SK-N-SH treated with all-trans-retinoic acid at 6 μM for 48 hours (cell line): ENCODE data around the gene SLC13A3.

ENCODE experiments used
- ATAC-seq: fragments of 200-7000 bp; cut with Tn5 transposase; 3 replicates; pipeline ENCODE4 v1.9.1; 2020; ENCODE audit warnings: mild to moderate bottlenecking, moderate library complexity
- ARNTL ChIP-seq: fragments of 450-650 bp; formaldehyde crosslinking; IDR thresholded peaks from 2 replicates; pipeline ENCODE4 v1.5.0; 2020; ENCODE audit warnings: low read depth, mild to moderate bottlenecking, moderate library complexity, borderline replicate concordance
- BACH2 ChIP-seq: fragments of 250-450 bp; sonication (Bioruptor Pico); IDR thresholded peaks from 2 replicates; pipeline ENCODE4 v1.9.0; 2021; ENCODE audit warnings: mild to moderate bottlenecking, borderline replicate concordance
- CSDC2 ChIP-seq: fragments of 250-450 bp; sonication (Bioruptor Pico); IDR thresholded peaks from 2 replicates; pipeline ENCODE4 v1.5.0; 2020; ENCODE audit warnings: mild to moderate bottlenecking, moderate library complexity
- ESRRG ChIP-seq: fragments of 250-450 bp; sonication (Bioruptor Pico); IDR thresholded peaks from 2 replicates; pipeline ENCODE4 v1.6.1; 2021; ENCODE audit warnings: mild to moderate bottlenecking
- ISL1 ChIP-seq: fragments of 250-450 bp; sonication (Bioruptor Pico); IDR thresholded peaks from 2 replicates; pipeline ENCODE4 v2.1.2; 2022; ENCODE audit warnings: mild to moderate bottlenecking, moderate library complexity
- OSR1 ChIP-seq: fragments of 250-450 bp; sonication (Bioruptor Pico); IDR thresholded peaks from 2 replicates; pipeline ENCODE4 v1.8.0; 2022; ENCODE audit warnings: moderate library complexity, mild to moderate bottlenecking, inconsistent platforms
- POU6F1 ChIP-seq: fragments of 250-450 bp; sonication (Bioruptor Pico); IDR thresholded peaks from 2 replicates; pipeline ENCODE4 v1.8.0; 2021; ENCODE audit warnings: low read depth, mild to moderate bottlenecking, moderate library complexity, borderline replicate concordance
- PPARA ChIP-seq: fragments of 250-450 bp; sonication (Bioruptor Pico); IDR thresholded peaks from 2 replicates; pipeline ENCODE4 v1.5.0; 2020; ENCODE audit warnings: mild to moderate bottlenecking, borderline replicate concordance
- RARB ChIP-seq: fragments of 250-450 bp; sonication (Bioruptor Pico); IDR thresholded peaks from 2 replicates; pipeline ENCODE4 v1.8.0; 2021; ENCODE audit warnings: mild to moderate bottlenecking, moderate library complexity
- SNAI2 ChIP-seq: fragments of 250-450 bp; sonication (Bioruptor Pico); IDR thresholded peaks from 2 replicates; pipeline ENCODE4 v1.5.0; 2020; ENCODE audit warnings: mild to moderate bottlenecking, moderate library complexity
- TCF4 ChIP-seq: fragments of 250-450 bp; sonication (Bioruptor Pico); IDR thresholded peaks from 2 replicates; pipeline ENCODE4 v1.8.0; 2021; ENCODE audit warnings: mild to moderate bottlenecking, moderate library complexity, borderline replicate concordance
- TOX ChIP-seq: fragments of 250-450 bp; sonication (Bioruptor Pico); IDR thresholded peaks from 2 replicates; pipeline ENCODE4 v1.8.0; 2021; ENCODE audit warnings: mild to moderate bottlenecking, moderate library complexity, borderline replicate concordance
- ZC3H10 ChIP-seq: fragments of 250-450 bp; sonication (Bioruptor Pico); IDR thresholded peaks from 2 replicates; pipeline ENCODE4 v1.5.1; 2021; ENCODE audit warnings: mild to moderate bottlenecking, moderate library complexity
- ZFP3 ChIP-seq: fragments of 250-450 bp; sonication (Bioruptor Pico); IDR thresholded peaks from 2 replicates; pipeline ENCODE4 v1.5.0; 2020; ENCODE audit warnings: mild to moderate bottlenecking, moderate library complexity
- ZFP30 ChIP-seq: fragments of 450-650 bp; formaldehyde crosslinking; IDR thresholded peaks from 2 replicates; pipeline ENCODE4 v1.5.0; 2022; ENCODE audit warnings: mild to moderate bottlenecking, moderate library complexity
- ZNF565 ChIP-seq: fragments of 450-650 bp; formaldehyde crosslinking; conservative IDR thresholded peaks from 2 replicates; pipeline ENCODE4 v1.5.0; 2020; ENCODE audit warnings: low read depth, mild to moderate bottlenecking, moderate library complexity
- ZNF70 ChIP-seq: fragments of 450-650 bp; formaldehyde crosslinking; IDR thresholded peaks from 2 replicates; pipeline ENCODE4 v1.5.0; 2020; ENCODE audit warnings: mild to moderate bottlenecking, moderate library complexity
- ZNF8 ChIP-seq: fragments of 450-650 bp; formaldehyde crosslinking; IDR thresholded peaks from 2 replicates; pipeline ENCODE4 v1.5.0; 2020; ENCODE audit warnings: mild to moderate bottlenecking, moderate library complexity
- TF ChIP-seq, protein P1 (sequence below): fragments of 250-450 bp; sonication (Bioruptor Pico); IDR thresholded peaks from 2 replicates; pipeline ENCODE4 v1.8.0; 2020; ENCODE audit warnings: mild to moderate bottlenecking, moderate library complexity, borderline replicate concordance
- TF ChIP-seq, protein P2 (sequence below): fragments of 250-450 bp; sonication (Bioruptor Pico); IDR thresholded peaks from 2 replicates; pipeline ENCODE4 v1.5.1; 2020; ENCODE audit warnings: low read depth, mild to moderate bottlenecking, moderate library complexity
- TF ChIP-seq, protein P3 (sequence below): fragments of 250-450 bp; sonication (Bioruptor Pico); IDR thresholded peaks from 2 replicates; pipeline ENCODE4 v1.5.0; 2020; ENCODE audit warnings: mild to moderate bottlenecking, moderate library complexity

Gene SLC13A3

GRCh38 chr20:46607191-46607848, 43.9 kb downstream of the SLC13A3 start:
- ATAC-seq, result no peak
- TF ChIP-seq ISL1 (CRISPR knock-in tag) (no peak), SNAI2 (CRISPR knock-in tag) (no peak), TCF4 (CRISPR knock-in tag) (no peak), CSDC2 (CRISPR knock-in tag) (no peak), RARB (CRISPR knock-in tag) (no peak), BACH2 (CRISPR knock-in tag) (no peak), ZNF8 (CRISPR knock-in tag) (no peak), ZFP30 (CRISPR knock-in tag) (no peak), ZNF70 (no peak), POU6F1 (CRISPR knock-in tag) (no peak)
- TF ChIP-seq, protein P1, sequence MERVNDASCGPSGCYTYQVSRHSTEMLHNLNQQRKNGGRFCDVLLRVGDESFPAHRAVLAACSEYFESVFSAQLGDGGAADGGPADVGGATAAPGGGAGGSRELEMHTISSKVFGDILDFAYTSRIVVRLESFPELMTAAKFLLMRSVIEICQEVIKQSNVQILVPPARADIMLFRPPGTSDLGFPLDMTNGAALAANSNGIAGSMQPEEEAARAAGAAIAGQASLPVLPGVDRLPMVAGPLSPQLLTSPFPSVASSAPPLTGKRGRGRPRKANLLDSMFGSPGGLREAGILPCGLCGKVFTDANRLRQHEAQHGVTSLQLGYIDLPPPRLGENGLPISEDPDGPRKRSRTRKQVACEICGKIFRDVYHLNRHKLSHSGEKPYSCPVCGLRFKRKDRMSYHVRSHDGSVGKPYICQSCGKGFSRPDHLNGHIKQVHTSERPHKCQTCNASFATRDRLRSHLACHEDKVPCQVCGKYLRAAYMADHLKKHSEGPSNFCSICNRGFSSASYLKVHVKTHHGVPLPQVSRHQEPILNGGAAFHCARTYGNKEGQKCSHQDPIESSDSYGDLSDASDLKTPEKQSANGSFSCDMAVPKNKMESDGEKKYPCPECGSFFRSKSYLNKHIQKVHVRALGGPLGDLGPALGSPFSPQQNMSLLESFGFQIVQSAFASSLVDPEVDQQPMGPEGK (CRISPR knock-in tag), result no peak
- TF ChIP-seq, protein P2, sequence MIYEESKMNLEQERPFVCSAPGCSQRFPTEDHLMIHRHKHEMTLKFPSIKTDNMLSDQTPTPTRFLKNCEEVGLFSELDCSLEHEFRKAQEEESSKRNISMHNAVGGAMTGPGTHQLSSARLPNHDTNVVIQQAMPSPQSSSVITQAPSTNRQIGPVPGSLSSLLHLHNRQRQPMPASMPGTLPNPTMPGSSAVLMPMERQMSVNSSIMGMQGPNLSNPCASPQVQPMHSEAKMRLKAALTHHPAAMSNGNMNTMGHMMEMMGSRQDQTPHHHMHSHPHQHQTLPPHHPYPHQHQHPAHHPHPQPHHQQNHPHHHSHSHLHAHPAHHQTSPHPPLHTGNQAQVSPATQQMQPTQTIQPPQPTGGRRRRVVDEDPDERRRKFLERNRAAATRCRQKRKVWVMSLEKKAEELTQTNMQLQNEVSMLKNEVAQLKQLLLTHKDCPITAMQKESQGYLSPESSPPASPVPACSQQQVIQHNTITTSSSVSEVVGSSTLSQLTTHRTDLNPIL (CRISPR knock-in tag), result no peak
- TF ChIP-seq, protein P3, sequence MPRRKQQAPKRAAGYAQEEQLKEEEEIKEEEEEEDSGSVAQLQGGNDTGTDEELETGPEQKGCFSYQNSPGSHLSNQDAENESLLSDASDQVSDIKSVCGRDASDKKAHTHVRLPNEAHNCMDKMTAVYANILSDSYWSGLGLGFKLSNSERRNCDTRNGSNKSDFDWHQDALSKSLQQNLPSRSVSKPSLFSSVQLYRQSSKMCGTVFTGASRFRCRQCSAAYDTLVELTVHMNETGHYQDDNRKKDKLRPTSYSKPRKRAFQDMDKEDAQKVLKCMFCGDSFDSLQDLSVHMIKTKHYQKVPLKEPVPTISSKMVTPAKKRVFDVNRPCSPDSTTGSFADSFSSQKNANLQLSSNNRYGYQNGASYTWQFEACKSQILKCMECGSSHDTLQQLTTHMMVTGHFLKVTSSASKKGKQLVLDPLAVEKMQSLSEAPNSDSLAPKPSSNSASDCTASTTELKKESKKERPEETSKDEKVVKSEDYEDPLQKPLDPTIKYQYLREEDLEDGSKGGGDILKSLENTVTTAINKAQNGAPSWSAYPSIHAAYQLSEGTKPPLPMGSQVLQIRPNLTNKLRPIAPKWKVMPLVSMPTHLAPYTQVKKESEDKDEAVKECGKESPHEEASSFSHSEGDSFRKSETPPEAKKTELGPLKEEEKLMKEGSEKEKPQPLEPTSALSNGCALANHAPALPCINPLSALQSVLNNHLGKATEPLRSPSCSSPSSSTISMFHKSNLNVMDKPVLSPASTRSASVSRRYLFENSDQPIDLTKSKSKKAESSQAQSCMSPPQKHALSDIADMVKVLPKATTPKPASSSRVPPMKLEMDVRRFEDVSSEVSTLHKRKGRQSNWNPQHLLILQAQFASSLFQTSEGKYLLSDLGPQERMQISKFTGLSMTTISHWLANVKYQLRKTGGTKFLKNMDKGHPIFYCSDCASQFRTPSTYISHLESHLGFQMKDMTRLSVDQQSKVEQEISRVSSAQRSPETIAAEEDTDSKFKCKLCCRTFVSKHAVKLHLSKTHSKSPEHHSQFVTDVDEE (CRISPR knock-in tag), result no peak

DNA sequence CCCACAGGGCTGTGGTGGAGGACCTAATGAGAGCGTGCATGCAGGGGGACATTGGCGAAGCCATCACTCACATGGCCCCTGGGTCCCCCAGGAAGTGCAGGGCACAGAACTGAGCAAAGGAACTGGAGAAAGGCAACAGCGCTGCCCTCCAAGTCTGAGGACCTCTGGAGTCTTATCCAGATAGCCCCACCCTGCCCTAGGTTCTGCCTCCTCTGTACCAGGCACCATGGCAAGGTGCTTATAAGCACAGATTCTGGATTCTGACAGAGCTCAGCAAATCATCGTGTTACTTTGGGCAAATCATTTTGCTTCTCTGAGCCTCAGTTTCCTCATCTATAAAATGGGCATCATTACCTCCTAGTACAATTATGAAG, 44.5 kb downstream of the SLC13A3 start:
- TF ChIP-seq ISL1 (CRISPR knock-in tag) (no peak), RARB (CRISPR knock-in tag) (no peak), ESRRG (CRISPR knock-in tag) (no peak), ARNTL (CRISPR knock-in tag) (no peak), ZFP30 (CRISPR knock-in tag) (no peak), ZNF8 (CRISPR knock-in tag) (no peak), BACH2 (CRISPR knock-in tag) (no peak), OSR1 (CRISPR knock-in tag) (no peak), TOX (CRISPR knock-in tag) (no peak), SNAI2 (CRISPR knock-in tag) (no peak), ZC3H10 (CRISPR knock-in tag) (no peak), PPARA (CRISPR knock-in tag) (no peak), ZNF565 (CRISPR knock-in tag) (no peak), ZNF70 (no peak), POU6F1 (CRISPR knock-in tag) (no peak), TCF4 (CRISPR knock-in tag) (no peak), ZFP3 (CRISPR knock-in tag) (no peak)
- TF ChIP-seq, protein P1 (CRISPR knock-in tag), result no peak
- TF ChIP-seq, protein P3 (CRISPR knock-in tag), result no peak
- ATAC-seq, result no peak
